Right atrium auricular region (tissue), 2 donors: ENCODE data around the gene CCDC32. TPM values are rescaled to one million over a fixed set of nuclear protein-coding genes. Genes with fewer than 3 reads are reported as not detected.
A peak's percentile ranks its signal among the peaks of the same experiment; 100 is the strongest.

ENCODE experiments used
- DNase-seq: peaks from one replicate; pipeline ENCODE4 v3.0.0-alpha.2; 2019; ENCODE audit warnings: low spot score
- H3K27ac ChIP-seq, 2 donors: fragments of 200-600 bp; sonication (generic); 1 replicate in 1 of 2; 2 replicates in 1 of 2; pipeline ENCODE4 v1.5.1; 2016 to 2019
- H3K27me3 ChIP-seq, 2 donors: fragments of 200-600 bp; sonication (generic); one replicate each; pipeline versions ENCODE4 v1.5.1 to v1.6.0; 2017 to 2019
- H3K36me3 ChIP-seq: fragments of 200-600 bp; sonication (generic); one replicate; pipeline ENCODE4 v1.5.1; 2016
- H3K4me1 ChIP-seq, 2 donors: fragments of 200-600 bp; sonication (generic); one replicate each; pipeline versions ENCODE4 v1.5.1 to v1.6.0; 2017 to 2019
- H3K4me3 ChIP-seq, 2 donors: fragments of 200-600 bp; sonication (generic); 1 replicate in 1 of 2; 2 replicates in 1 of 2; pipeline ENCODE4 v1.5.1; 2017 to 2019; ENCODE audit warnings: mild to moderate bottlenecking in 1 of 2, moderate library complexity in 1 of 2
- H3K9me3 ChIP-seq, 2 donors: fragments of 200-600 bp; sonication (generic); one replicate each; pipeline ENCODE4 v1.5.1; 2019
- CTCF ChIP-seq, 2 donors: fragments of 200-600 bp; sonication (generic); IDR thresholded peaks; one replicate each; pipeline ENCODE4 v1.5.1; 2019; ENCODE audit warnings: antibody characterized with exemption in 2 of 2
- total RNA-seq, 2 donors: library from RNA; depleted of rRNA; stranded (reverse); fragments of >200 nt; gene quantifications; one replicate each; pipeline ENCODE4 v1.1.0, GENCODE V29; 2016

Gene CCDC32
- total RNA-seq, 2 donors from 2014 or later = 18.7 to 30.2 TPM

GRCh38 chr15:40597024-40597423 is 32.2 kb upstream of the CCDC32 start:
- Histone ChIP-seq H3K27me3 (no peaks in the 10 kb centered on the region), H3K4me1 (peaks cover 0 to 10% of the 10 kb centered on the region in 2 donors), H3K27ac (no peak overlapping the region), H3K36me3 (no peaks in the 10 kb centered on the region), H3K4me3 (no peak overlapping the region), H3K9me3 (no peaks in the 10 kb centered on the region)
- no peak for TF ChIP-seq CTCF (IDR thresholded peaks at IDR 0.05)
- no peak for DNase-seq

- Histone ChIP-seq H3K4me1 (peaks cover 0 to 10% of the 10 kb centered on the region in 2 donors), H3K36me3 (no peaks in the 10 kb centered on the region), H3K27me3 (no peaks in the 10 kb centered on the region), H3K4me3 (no peak overlapping the region), H3K27ac (no peak overlapping the region), H3K9me3 (no peaks in the 10 kb centered on the region)
- TF ChIP-seq CTCF (IDR thresholded peaks at IDR 0.05) = no peak
- DNase-seq = no peak
Measured at GRCh38 chr15:40595773-40596172, 30.9 kb upstream of the CCDC32 start.

GRCh38 chr15:40595219-40595618 is 30.4 kb upstream of the CCDC32 start:
- Histone ChIP-seq H3K36me3 (no peaks in the 10 kb centered on the region), H3K9me3 (no peaks in the 10 kb centered on the region), H3K4me1 (peaks cover 0 to 10% of the 10 kb centered on the region in 2 donors), H3K4me3 (peak overlapping the region in 1 of 2 donors; percentile 64), H3K27me3 (no peaks in the 10 kb centered on the region), H3K27ac (no peak overlapping the region)
- no peak for TF ChIP-seq CTCF (IDR thresholded peaks at IDR 0.05)
- no peak for DNase-seq

- peak overlapping the region; percentile 91 to 94 for H3K27ac ChIP-seq
- DNase-seq = no peak
- TF ChIP-seq CTCF (IDR thresholded peaks at IDR 0.05) = peak in 1 of 2 donors; percentile 33
- no peaks in the 10 kb centered on the region for H3K36me3 ChIP-seq
- H3K4me1 ChIP-seq = peaks cover 0 to 10% of the 10 kb centered on the region in 2 donors
- no peaks in the 10 kb centered on the region for H3K9me3 ChIP-seq
- peak overlapping the region; percentile 55 to 64 for H3K4me3 ChIP-seq
- no peaks in the 10 kb centered on the region for H3K27me3 ChIP-seq
Measured at GRCh38 chr15:40594429-40594836, 29.6 kb upstream of the CCDC32 start.

GRCh38 chr15:40593588-40594428 is 29.0 kb upstream of the CCDC32 start, which contains the start of gene KNL1:
Gene KNL1, plus strand, starts transcription at chr15:40594249. Its CDS starts 8,683 bp downstream, at chr15:40602932.
- Histone ChIP-seq H3K4me3 (peak within 1 kb of the TSS; percentile 55 to 64), H3K9me3 (no peaks in the 10 kb centered on the region), H3K27ac (peak within 1 kb of the TSS; percentile 91 to 94), H3K27me3 (no peaks in the 10 kb centered on the region), H3K4me1 (peaks cover 0 to 10% of the 10 kb centered on the region in 2 donors), H3K36me3 (no peaks in the 10 kb centered on the region)
- TF ChIP-seq CTCF (IDR thresholded peaks at IDR 0.05) = no peak
- DNase-seq = peak; percentile 98
